Common myeloid progenitor, CD34-positive (primary cell): Measurements from ENCODE around the gene CFAP298.
A peak's percentile ranks its signal among the peaks of the same experiment; 100 is the strongest.
"Not testable (repeated sequence)": the region's sequence is repeated elsewhere in the genome, so short reads cannot be mapped to it uniquely, and the experiment has no call there.

Experiments
- CTCF ChIA-PET: fragments of 350-600 bp; sonication (Branson Sonifier 250); formaldehyde crosslinking; loops from one replicate; lab custom pipeline; 2021; ENCODE audit warnings: antibody characterized with exemption; lab: Charles Lee
- POLR2A ChIA-PET: fragments of 350-600 bp; sonication (Branson Sonifier 250); formaldehyde crosslinking; loops from one replicate; lab custom pipeline; 2021; ENCODE audit warnings: antibody characterized with exemption; lab: Charles Lee
- DNase-seq, 3 donors: peaks; one replicate each; pipeline versions ENCODE4 v3.0.0 to v3.0.0-alpha.2; 2013
- H3K27ac ChIP-seq, 2 experiments: 1 replicate in 1 of 2; 2 replicates in 1 of 2; pipeline ENCODE4 v1.7.0; 2013; ENCODE audit warnings: inconsistent platforms in 2 of 2, low read length in 2 of 2, mild to moderate bottlenecking in 2 of 2, low read depth in 1 of 2, moderate library complexity in 1 of 2; ENCODE audit not compliant: severe bottlenecking in 2 of 2, insufficient read depth in 1 of 2, poor library complexity in 1 of 2
- H3K27me3 ChIP-seq, 5 experiments: replicated peaks in 2 of 5; 1 replicate in 3 of 5; 2 replicates in 2 of 5; pipeline versions ENCODE4 v1.6.1 to v1.7.0; 2013; ENCODE audit warnings: low read length in 4 of 5, mild to moderate bottlenecking in 2 of 5, moderate library complexity in 2 of 5, inconsistent platforms in 1 of 5; ENCODE audit not compliant: insufficient read depth in 5 of 5, control insufficient read depth in 4 of 5
- H3K36me3 ChIP-seq, 4 experiments: 1 replicate in 2 of 4; 2 replicates in 2 of 4; pipeline versions ENCODE4 v1.6.1 to v1.7.0; 2013; ENCODE audit warnings: low read length in 3 of 4, control low read depth in 1 of 4, mild to moderate bottlenecking in 1 of 4; ENCODE audit not compliant: control insufficient read depth in 4 of 4, insufficient read depth in 4 of 4
- H3K4me1 ChIP-seq, 4 experiments: 1 replicate in 3 of 4; 2 replicates in 1 of 4; pipeline versions ENCODE4 v1.6.1 to v1.7.1; 2013; ENCODE audit warnings: low read length in 3 of 4, mild to moderate bottlenecking in 3 of 4, control low read depth in 1 of 4, inconsistent platforms in 1 of 4, moderate library complexity in 1 of 4; ENCODE audit not compliant: control insufficient read depth in 4 of 4, insufficient read depth in 4 of 4; ENCODE audit errors: control extremely low read depth in 1 of 4
- H3K4me3 ChIP-seq, 7 experiments: 1 replicate in 4 of 7; 2 replicates in 3 of 7; pipeline versions ENCODE4 v1.5.1 to v1.7.0; 2013; ENCODE audit warnings: mild to moderate bottlenecking in 7 of 7, low read length in 6 of 7, moderate library complexity in 6 of 7, inconsistent platforms in 2 of 7, low read depth in 2 of 7, control low read depth in 1 of 7; ENCODE audit not compliant: insufficient read depth in 4 of 7, control insufficient read depth in 1 of 7; ENCODE audit errors: extremely low read depth in 1 of 7
- H3K9me3 ChIP-seq, 5 experiments: 1 replicate in 4 of 5; 2 replicates in 1 of 5; pipeline versions ENCODE4 v1.6.1 to v1.7.1; 2013; ENCODE audit warnings: low read length in 4 of 5, mild to moderate bottlenecking in 2 of 5, inconsistent platforms in 1 of 5, low read depth in 1 of 5, moderate library complexity in 1 of 5; ENCODE audit not compliant: control insufficient read depth in 4 of 5, insufficient read depth in 2 of 5; ENCODE audit errors: control extremely low read depth in 1 of 5
- WGBS: methylation state at CpG from one replicate; pipeline ENCODE4 v1.1.5; 2013; ENCODE audit not compliant: insufficient coverage; 5-methylcytosine and 5-hydroxymethylcytosine counted together

Gene CFAP298

GRCh38 chr21:32610940-32611339 lies 1.2 kb downstream of the CFAP298 start:
- DNase-seq, H3K27ac ChIP-seq, H3K9me3 ChIP-seq, H3K27me3 ChIP-seq, POLR2A ChIA-PET: not testable (repeated sequence)
- H3K4me1 ChIP-seq = peaks cover 0 to 22% (median 5%) of the 10 kb centered on the region in 4 experiments
- WGBS = 94% methylated on average over 11 of the region's 17 CpGs
- CTCF ChIA-PET = interaction anchor here (3.9 kb wide), 1 partner anchor 10 kb away, joined by 19 read pairs; no protein-coding TSS in a partner anchor
- H3K4me3 ChIP-seq = peak overlapping the region in 2 of 7 experiments; percentile 97
- peaks cover 5 to 33% (median 20%) of the 10 kb centered on the region in 4 experiments for H3K36me3 ChIP-seq

GRCh38 chr21:32608851-32609250 lies 3.3 kb downstream of the CFAP298 start:
- POLR2A ChIA-PET = no interaction called here
- H3K27me3 ChIP-seq = no peaks in the 10 kb centered on the region
- no peaks in the 10 kb centered on the region for H3K9me3 ChIP-seq
- no peak overlapping the region for H3K4me3 ChIP-seq
- DNase-seq = no peak
- 100% methylated on average over 4 of the region's 5 CpGs for WGBS
- peaks cover 0 to 22% (median 5%) of the 10 kb centered on the region in 4 experiments for H3K4me1 ChIP-seq
- H3K36me3 ChIP-seq = peaks cover 11 to 52% (median 35%) of the 10 kb centered on the region in 4 experiments
- H3K27ac ChIP-seq = no peak overlapping the region
- CTCF ChIA-PET = interaction anchor here (1.0 to 2.3 kb wide), 3 partner anchors 8 to 207 kb away, joined by 4 to 6 read pairs (median 5); no protein-coding TSS in a partner anchor

GRCh38 chr21:32605469-32605868 lies 6.7 kb downstream of the CFAP298 start:
- peaks cover 0 to 4% (median 0%) of the 10 kb centered on the region in 4 experiments for H3K4me1 ChIP-seq
- H3K36me3 ChIP-seq = peaks cover 24 to 80% (median 49%) of the 10 kb centered on the region in 4 experiments
- whole genome bisulfite sequencing = 96% methylated on average over 8 of the region's 8 CpGs
- H3K27ac ChIP-seq = no peak overlapping the region
- POLR2A ChIA-PET = no interaction called here
- CTCF ChIA-PET = interaction anchor here (0.9 to 8.7 kb wide), 3 partner anchors 14 to 214 kb away, joined by 3 to 110 read pairs (median 3); no protein-coding TSS in a partner anchor
- DNase-seq = no peak
- H3K27me3 ChIP-seq = no peaks in the 10 kb centered on the region
- no peak overlapping the region for H3K4me3 ChIP-seq
- H3K9me3 ChIP-seq = no peaks in the 10 kb centered on the region

- POLR2A ChIA-PET = no interaction called here
- Histone ChIP-seq H3K27me3 (no peaks in the 10 kb centered on the region), H3K4me3 (no peak overlapping the region), H3K27ac (no peak overlapping the region), H3K36me3 (peaks cover 22 to 84% (median 51%) of the 10 kb centered on the region in 4 experiments), H3K9me3 (no peaks in the 10 kb centered on the region), H3K4me1 (no peaks in the 10 kb centered on the region)
- CTCF ChIA-PET = interaction anchor here (8.7 kb wide), 1 partner anchor 201 kb away, joined by 110 read pairs; no protein-coding TSS in a partner anchor
- 96% methylated on average over 7 of the region's 8 CpGs for WGBS
- no peak for DNase-seq
These were observed 7.7 kb downstream of the CFAP298 start for GRCh38 chr21:32604464-32604863.

GRCh38 chr21:32603131-32603530 lies 9.0 kb downstream of the CFAP298 start:
- Histone ChIP-seq H3K36me3 (peaks cover 22 to 86% (median 50%) of the 10 kb centered on the region in 4 experiments), H3K4me1 (no peaks in the 10 kb centered on the region), H3K27ac (no peak overlapping the region), H3K27me3 (no peaks in the 10 kb centered on the region), H3K4me3 (no peak overlapping the region), H3K9me3 (no peaks in the 10 kb centered on the region)
- no peak for DNase-seq
- 94% methylated on average over 8 of the region's 8 CpGs for WGBS
- CTCF ChIA-PET = interaction anchor here (1.0 to 8.7 kb wide), 2 partner anchors 189 to 200 kb away, joined by 4 to 110 read pairs; no protein-coding TSS in a partner anchor
- POLR2A ChIA-PET = no interaction called here

- Histone ChIP-seq H3K27me3 (no peaks in the 10 kb centered on the region), H3K27ac (no peak overlapping the region), H3K36me3 (peaks cover 19 to 81% (median 48%) of the 10 kb centered on the region in 4 experiments), H3K4me3 (no peak overlapping the region), H3K4me1 (no peaks in the 10 kb centered on the region), H3K9me3 (no peaks in the 10 kb centered on the region)
- 96% methylated on average over 5 of the region's 6 CpGs for WGBS
- no peak for DNase-seq
- ChIA-PET CTCF (interaction anchor here (1.1 to 8.7 kb wide), 6 partner anchors 9 to 199 kb away, joined by 3 to 110 read pairs (median 14); partner anchors contain the start of genes CFAP298 and EVA1C), POLR2A (interaction anchor here (0.9 kb wide), 1 partner anchor 10 kb away, joined by 4 read pairs; the partner anchor contains the start of gene CFAP298)
These were observed 10.1 kb downstream of the CFAP298 start for GRCh38 chr21:32602099-32602498.

- CTCF ChIA-PET = interaction anchor here (0.7 to 8.7 kb wide), 11 partner anchors 8 to 203 kb away, joined by 3 to 110 read pairs (median 4); partner anchors contain the start of genes CFAP298 and EVA1C
- Histone ChIP-seq H3K36me3 (peaks cover 7 to 57% (median 31%) of the 10 kb centered on the region in 4 experiments), H3K4me1 (no peaks in the 10 kb centered on the region), H3K27me3 (no peaks in the 10 kb centered on the region), H3K4me3 (no peak overlapping the region), H3K27ac (no peak overlapping the region), H3K9me3 (no peaks in the 10 kb centered on the region)
- POLR2A ChIA-PET = interaction anchor here (0.5 kb wide), 1 partner anchor 198 kb away, joined by 3 read pairs; no protein-coding TSS in a partner anchor
- no peak for DNase-seq
- 98% methylated on average over 8 of the region's 8 CpGs for WGBS
These were observed 12.7 kb downstream of the CFAP298 start for GRCh38 chr21:32599526-32599925.
